Right lobe of liver (tissue), 4 donors: ENCODE results near the gene ALDH18A1.

Experiments
- POLR2A ChIP-seq: fragments of 450-650 bp; IDR thresholded peaks from one replicate; pipeline ENCODE4 v1.6.1; 2017; ENCODE audit warnings: antibody characterized with exemption, mild to moderate bottlenecking
- TF ChIP-seq, protein P1 (sequence below), 4 donors: fragments of 200-600 bp in 3 of 4; fragments of 450-650 bp in 1 of 4; IDR thresholded peaks; one replicate each; pipeline versions ENCODE4 v1.5.1 to v1.8.0; 2016 to 2022; ENCODE audit warnings: antibody characterized with exemption in 4 of 4, mild to moderate bottlenecking in 2 of 4
- donor health status: DM: no; HTN: no; CAD: no.
- donor health status: DM: no; HTN: no; CAD: no.
- donor health status: DM: no; HTN: yes; CAD: no.

DNA sequence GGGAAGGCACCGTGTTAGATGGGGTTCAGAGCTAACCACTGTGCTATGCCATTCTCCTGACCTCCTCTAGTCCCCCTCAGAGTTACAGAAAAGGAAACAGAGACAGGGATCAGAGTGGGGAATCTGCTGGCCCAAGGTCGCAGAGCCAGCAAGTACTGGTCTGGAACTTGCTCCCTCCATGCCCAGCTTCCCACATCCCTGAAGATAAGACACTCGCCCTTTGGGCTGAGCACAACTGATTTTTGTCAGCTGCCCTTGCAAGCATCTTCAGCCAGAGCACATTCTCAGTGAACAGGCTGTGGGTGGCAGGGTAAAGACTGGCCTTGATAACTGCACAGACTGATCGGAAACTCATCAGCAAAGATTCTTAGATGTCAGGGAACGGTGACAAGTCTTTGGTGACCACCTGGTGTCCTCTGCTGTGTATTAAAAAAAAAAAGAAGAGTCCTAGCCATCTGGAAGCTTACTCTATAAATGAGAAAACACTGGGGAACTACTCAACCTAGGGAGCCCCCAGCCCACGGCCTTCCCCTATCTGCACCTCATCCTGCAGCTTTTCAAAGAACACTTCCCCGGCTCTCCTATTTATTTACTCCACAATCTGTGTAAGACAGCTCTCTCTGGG is 94.1 kb downstream of the ALDH18A1 start:
- TF ChIP-seq, protein P1, sequence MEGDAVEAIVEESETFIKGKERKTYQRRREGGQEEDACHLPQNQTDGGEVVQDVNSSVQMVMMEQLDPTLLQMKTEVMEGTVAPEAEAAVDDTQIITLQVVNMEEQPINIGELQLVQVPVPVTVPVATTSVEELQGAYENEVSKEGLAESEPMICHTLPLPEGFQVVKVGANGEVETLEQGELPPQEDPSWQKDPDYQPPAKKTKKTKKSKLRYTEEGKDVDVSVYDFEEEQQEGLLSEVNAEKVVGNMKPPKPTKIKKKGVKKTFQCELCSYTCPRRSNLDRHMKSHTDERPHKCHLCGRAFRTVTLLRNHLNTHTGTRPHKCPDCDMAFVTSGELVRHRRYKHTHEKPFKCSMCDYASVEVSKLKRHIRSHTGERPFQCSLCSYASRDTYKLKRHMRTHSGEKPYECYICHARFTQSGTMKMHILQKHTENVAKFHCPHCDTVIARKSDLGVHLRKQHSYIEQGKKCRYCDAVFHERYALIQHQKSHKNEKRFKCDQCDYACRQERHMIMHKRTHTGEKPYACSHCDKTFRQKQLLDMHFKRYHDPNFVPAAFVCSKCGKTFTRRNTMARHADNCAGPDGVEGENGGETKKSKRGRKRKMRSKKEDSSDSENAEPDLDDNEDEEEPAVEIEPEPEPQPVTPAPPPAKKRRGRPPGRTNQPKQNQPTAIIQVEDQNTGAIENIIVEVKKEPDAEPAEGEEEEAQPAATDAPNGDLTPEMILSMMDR (IDR thresholded peaks at IDR 0.05): no peak
- TF ChIP-seq POLR2A: no peak
